H1 (cell line): Measurements from ENCODE around the gene COG7.

Experiments
- ATF3 ChIP-seq: IDR thresholded peaks from 2 replicates; pipeline ENCODE4 v1.6.1; 2011; ENCODE audit warnings: low read depth, mild to moderate bottlenecking, low read length; ENCODE audit not compliant: insufficient read depth
- CHD1 ChIP-seq: IDR thresholded peaks from 2 replicates; pipeline ENCODE4 v1.6.1; 2012; ENCODE audit warnings: low read depth, low read length, improper control_type of control experiment
- CTCF ChIP-seq, 3 experiments: IDR thresholded peaks; 1 replicate in 2 of 3; 2 replicates in 1 of 3; pipeline versions ENCODE4 v1.5.1 to v1.6.1; 2011; ENCODE audit warnings: low read length in 3 of 3, mild to moderate bottlenecking in 3 of 3, inconsistent platforms in 2 of 3, low read depth in 1 of 3, moderate library complexity in 1 of 3; ENCODE audit not compliant: insufficient read depth in 1 of 3; ENCODE audit errors: control extremely low read depth in 1 of 3
- FOSL1 ChIP-seq: IDR thresholded peaks from 2 replicates; pipeline ENCODE4 v1.6.1; 2011; ENCODE audit warnings: mild to moderate bottlenecking, low read depth, low read length, moderate library complexity; ENCODE audit not compliant: insufficient read depth
- KDM1A ChIP-seq: fragments of 200-600, 300-600 bp; sonication (generic); IDR thresholded peaks from 2 replicates; pipeline ENCODE4 v1.7.1; 2016; ENCODE audit warnings: mild to moderate bottlenecking, low read length, borderline replicate concordance
- NANOG ChIP-seq: IDR thresholded peaks from 2 replicates; pipeline ENCODE4 v1.6.1; 2011; ENCODE audit warnings: low read length, low read depth, mild to moderate bottlenecking, inconsistent platforms; ENCODE audit not compliant: insufficient read depth, poor library complexity, severe bottlenecking
- POLR2A ChIP-seq, 2 experiments: IDR thresholded peaks; 1 replicate in 1 of 2; 2 replicates in 1 of 2; pipeline ENCODE4 v1.6.1; 2011; ENCODE audit warnings: low read depth in 2 of 2, low read length in 2 of 2, mild to moderate bottlenecking in 2 of 2; ENCODE audit errors: control extremely low read depth in 1 of 2
- POLR2AphosphoS5 ChIP-seq: IDR thresholded peaks from 2 replicates; pipeline ENCODE4 v1.6.1; 2011; ENCODE audit warnings: low read depth, low read length
- RXRA ChIP-seq: IDR thresholded peaks from 2 replicates; pipeline ENCODE4 v1.6.1; 2011; ENCODE audit warnings: low read depth, mild to moderate bottlenecking, low read length, moderate library complexity; ENCODE audit not compliant: insufficient read depth
- SIN3A ChIP-seq, 2 experiments: IDR thresholded peaks in 1 of 2; conservative IDR thresholded peaks in 1 of 2; 2 replicates each; pipeline ENCODE4 v1.6.1; 2011 to 2012; ENCODE audit warnings: low read length in 2 of 2, improper control_type of control experiment in 1 of 2, low read depth in 1 of 2, mild to moderate bottlenecking in 1 of 2
- TAF1 ChIP-seq: IDR thresholded peaks from 2 replicates; pipeline ENCODE4 v1.6.1; 2011; ENCODE audit warnings: mild to moderate bottlenecking, low read depth, low read length
- USF2 ChIP-seq: IDR thresholded peaks from 2 replicates; pipeline ENCODE4 v1.6.1; 2011; ENCODE audit warnings: low read length, improper control_type of control experiment
- YY1 ChIP-seq: IDR thresholded peaks from 2 replicates; pipeline ENCODE4 v1.6.1; 2011; ENCODE audit warnings: low read depth, mild to moderate bottlenecking, low read length
- ZNF274 ChIP-seq: IDR thresholded peaks from 2 replicates; pipeline ENCODE4 v1.7.0; 2012; ENCODE audit warnings: low read length, borderline replicate concordance; ENCODE audit errors: extremely low read depth

- TF ChIP-seq CTCF (IDR thresholded peaks at IDR 0.05; ENCODE audit: control extremely low read depth in 1 of 3, insufficient read depth in 1 of 3, low read depth in 1 of 3, low read length in 3 of 3) (no peak), YY1 (no peak), KDM1A (no peak), FOSL1 (no peak), ZNF274 (no peak), TAF1 (no peak), RXRA (no peak), CHD1 (no peak), USF2 (no peak), POLR2AphosphoS5 (no peak), POLR2A (IDR thresholded peaks at IDR 0.05; ENCODE audit: control extremely low read depth in 1 of 2, low read depth in 2 of 2, low read length in 2 of 2) (no peak), NANOG (no peak), ATF3 (no peak), SIN3A (conservative IDR thresholded peaks at IDR 0.05 in 1 of 2, IDR thresholded peaks at IDR 0.05 in 1 of 2; ENCODE audit: low read depth in 1 of 2, low read length in 2 of 2) (no peak)
Observed at GRCh38 chr16:23357761-23358290, 95.2 kb downstream of the COG7 start.
